ENCODE data around the gene TNNT3. TPM values are rescaled to one million over a fixed set of nuclear protein-coding genes. Genes with fewer than 3 reads are reported as not detected.
"Not testable (repeated sequence)": the region's sequence is repeated elsewhere in the genome, so short reads cannot be mapped to it uniquely, and the experiment has no call there.

The TNNT3 gene
- total RNA-seq, 8 experiments from 2014 or later: 0.11 to 25.9 (median 3.6) TPM; not detected in 3

DNA sequence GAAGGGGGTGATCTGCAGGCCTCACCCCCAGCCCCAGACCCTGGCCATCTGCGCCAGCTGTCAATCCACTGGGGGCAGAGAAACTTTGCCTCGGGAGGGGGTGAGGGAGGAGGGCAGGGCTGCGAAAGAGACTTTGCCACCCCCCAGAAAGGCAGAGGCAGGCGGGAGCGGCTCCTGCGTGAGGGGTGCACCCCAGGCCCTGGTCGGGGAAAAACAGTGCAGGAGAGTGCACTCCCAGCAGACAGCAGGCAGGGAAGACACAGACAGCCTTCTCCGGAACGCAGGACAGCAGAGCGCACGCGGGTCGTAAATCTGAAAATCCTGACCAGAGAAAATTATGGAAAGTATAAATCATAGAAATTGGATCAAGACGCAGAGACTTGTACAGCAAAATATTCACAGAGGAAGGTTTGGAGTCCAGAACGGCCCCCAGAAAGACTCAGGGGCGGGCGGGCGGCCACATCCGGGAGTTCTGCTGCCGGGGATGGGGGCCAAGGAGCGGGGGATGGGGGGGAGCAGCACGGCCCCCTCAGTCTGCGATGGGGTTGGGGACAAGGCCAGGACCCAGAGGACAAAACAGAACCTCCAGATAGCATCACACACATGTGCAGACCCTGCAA, 19.6 kb downstream of the TNNT3 start:
- peak in 4 of 8 experiments; percentile 24 to 42 (median 37) for ATAC-seq (replicated peaks in 6 of 8)
- in situ Hi-C loops (cut with MboI; ENCODE audit: low pct_unique_long_range_greater_than_20kb in 2 of 9, low sequenced_read_pairs in 9 of 9, unreplicated experiment in 9 of 9): no loop called here
- 7 to 74% (median 71%) methylated on average over 4 to 8 of the region's 23 CpGs; no CpG with 5 or more reads in 7 of the 10 experiments for WGBS, 10 experiments

DNA sequence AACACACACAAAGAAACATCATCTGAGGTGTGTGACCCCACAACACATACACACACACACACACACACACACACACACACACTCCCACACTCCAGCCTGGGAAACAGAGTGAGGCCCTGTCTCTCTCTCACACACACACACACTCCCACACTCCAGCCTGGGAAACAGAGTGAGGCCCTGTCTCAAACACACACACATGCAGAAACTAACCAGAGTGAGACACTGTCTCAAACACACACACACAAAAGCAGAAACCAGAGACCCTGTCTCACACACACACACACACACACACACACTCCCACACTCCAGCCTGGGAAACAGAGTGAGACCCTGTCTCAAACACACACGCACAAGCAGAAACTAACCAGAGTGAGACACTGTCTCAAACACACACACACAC, 20.3 kb downstream of the TNNT3 start:
- WGBS, 10 experiments: no CpG with 5 or more reads among the region's 1 CpG
- H3K27ac ChIP-seq; H3K4me1 ChIP-seq (replicated peaks in 1 of 2); H3K4me3 ChIP-seq; in situ Hi-C loops (cut with MboI; ENCODE audit: low pct_unique_long_range_greater_than_20kb in 2 of 9, low sequenced_read_pairs in 9 of 9, unreplicated experiment in 9 of 9): not testable (repeated sequence)
- peak in 6 of 8 experiments; percentile 8 to 38 (median 28) for ATAC-seq (replicated peaks in 6 of 8)

More for the DNA sequence above, 19.6 kb downstream of the TNNT3 start:
- Histone ChIP-seq H3K4me1 (replicated peaks in 1 of 2) (peaks cover 5 to 7% of the 10 kb centered on the region in 2 donors), H3K4me3 (no peak overlapping the region), H3K27ac (no peak overlapping the region)

DNA sequence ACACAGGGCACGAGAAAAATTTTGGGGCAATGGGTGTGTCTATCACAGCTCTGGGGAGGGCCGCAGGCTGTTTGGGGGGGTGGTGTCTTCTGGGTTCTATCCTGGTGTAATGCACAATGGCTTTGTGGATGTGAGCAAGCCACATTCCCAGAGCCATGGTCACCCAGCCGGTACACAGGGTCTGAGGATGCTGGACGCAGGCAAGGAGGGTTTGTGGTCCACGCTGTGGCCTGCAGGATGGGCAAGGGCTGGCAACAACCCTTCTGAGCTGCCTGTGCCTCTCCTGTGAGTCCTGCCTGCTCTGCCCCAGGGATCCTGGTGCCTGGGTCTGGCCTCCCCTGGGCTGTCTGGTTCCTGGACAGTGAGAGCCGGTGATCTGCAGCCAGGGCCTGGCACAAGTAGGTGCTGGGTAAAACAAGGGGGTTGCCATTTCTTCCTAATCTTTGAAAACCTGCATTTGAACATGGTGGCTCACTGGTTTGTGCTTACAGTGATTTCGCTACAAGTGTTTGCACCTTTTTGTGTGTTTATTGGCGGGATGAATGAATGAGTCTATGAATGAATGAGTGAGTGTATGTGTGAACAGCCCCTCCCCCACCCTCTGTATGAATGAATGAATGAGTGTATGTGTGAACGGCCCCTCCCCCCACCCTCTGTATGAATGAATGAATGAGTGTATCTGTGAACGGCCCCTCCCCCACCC, 23.2 kb downstream of the TNNT3 start:
- peaks cover 5 to 7% of the 10 kb centered on the region in 2 donors for H3K4me1 ChIP-seq (replicated peaks in 1 of 2)
- ATAC-seq (replicated peaks in 6 of 8): no peak
- in situ Hi-C loops (cut with MboI; ENCODE audit: low pct_unique_long_range_greater_than_20kb in 2 of 9, low sequenced_read_pairs in 9 of 9, unreplicated experiment in 9 of 9): no loop called here
- 70 to 100% (median 86%) methylated on average over 1 to 2 of the region's 10 CpGs; no CpG with 5 or more reads in 7 of the 10 experiments for WGBS, 10 experiments
- H3K4me3 ChIP-seq: no peak overlapping the region
- H3K27ac ChIP-seq: no peak overlapping the region

DNA sequence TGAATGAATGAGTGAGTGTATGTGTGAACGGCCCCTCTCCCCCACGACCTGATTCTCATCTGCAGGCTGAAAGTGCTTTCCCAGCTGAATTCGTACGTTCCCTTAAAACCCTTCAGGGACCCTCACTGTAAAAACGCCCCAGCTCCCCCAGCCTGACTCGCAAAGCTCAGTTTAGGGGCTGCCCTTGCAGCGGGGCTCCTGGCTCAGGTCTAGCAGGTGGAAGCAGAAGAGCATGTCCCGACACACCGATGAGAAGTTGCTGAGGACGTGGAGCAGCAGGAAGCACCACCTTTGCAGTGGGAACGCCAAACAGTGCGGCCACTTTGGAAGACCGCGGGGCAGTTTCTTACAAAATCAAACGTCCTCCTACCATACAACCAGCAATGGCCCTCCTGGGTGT, 24.1 kb downstream of the TNNT3 start:
- in situ Hi-C loops (cut with MboI; ENCODE audit: low pct_unique_long_range_greater_than_20kb in 2 of 9, low sequenced_read_pairs in 9 of 9, unreplicated experiment in 9 of 9): no loop called here
- WGBS, 10 experiments: 51 to 83% (median 73%) methylated on average over 4 to 9 of the region's 15 CpGs; no CpG with 5 or more reads in 5 of the 10 experiments
- ATAC-seq (replicated peaks in 6 of 8): no peak

DNA sequence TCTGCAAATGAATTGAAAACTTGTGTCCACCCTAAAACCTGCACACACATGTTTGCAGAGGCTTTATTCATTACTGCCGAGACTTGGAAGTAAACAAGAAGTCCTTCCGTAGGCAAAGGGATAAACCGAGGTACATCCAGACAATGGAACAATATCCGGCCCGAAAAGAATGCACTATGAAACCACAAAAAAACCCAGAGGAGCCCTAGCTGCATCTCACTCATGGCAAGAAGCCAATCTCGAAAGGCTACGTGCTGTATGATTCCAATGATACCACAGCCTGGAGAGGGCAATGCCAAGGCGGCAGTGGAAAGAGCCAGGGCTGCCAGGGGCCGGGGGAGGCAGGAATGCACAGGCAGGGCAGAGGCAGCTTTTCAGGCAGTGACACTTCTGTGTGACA, 24.5 kb downstream of the TNNT3 start:
- Histone ChIP-seq H3K4me3 (no peak overlapping the region), H3K27ac (no peak overlapping the region), H3K4me1 (replicated peaks in 1 of 2) (peaks cover 5 to 7% of the 10 kb centered on the region in 2 donors)
- in situ Hi-C loops (cut with MboI; ENCODE audit: low pct_unique_long_range_greater_than_20kb in 2 of 9, low sequenced_read_pairs in 9 of 9, unreplicated experiment in 9 of 9): no loop called here
- 20 to 93% (median 86%) methylated on average over 2 to 9 of the region's 9 CpGs; no CpG with 5 or more reads in 3 of the 10 experiments for WGBS, 10 experiments
- ATAC-seq (replicated peaks in 6 of 8): no peak

More for the DNA sequence above, 24.1 kb downstream of the TNNT3 start:
- no peak overlapping the region for H3K4me3 ChIP-seq
- H3K4me1 ChIP-seq (replicated peaks in 1 of 2): peaks cover 5 to 7% of the 10 kb centered on the region in 2 donors
- no peak overlapping the region for H3K27ac ChIP-seq

DNA sequence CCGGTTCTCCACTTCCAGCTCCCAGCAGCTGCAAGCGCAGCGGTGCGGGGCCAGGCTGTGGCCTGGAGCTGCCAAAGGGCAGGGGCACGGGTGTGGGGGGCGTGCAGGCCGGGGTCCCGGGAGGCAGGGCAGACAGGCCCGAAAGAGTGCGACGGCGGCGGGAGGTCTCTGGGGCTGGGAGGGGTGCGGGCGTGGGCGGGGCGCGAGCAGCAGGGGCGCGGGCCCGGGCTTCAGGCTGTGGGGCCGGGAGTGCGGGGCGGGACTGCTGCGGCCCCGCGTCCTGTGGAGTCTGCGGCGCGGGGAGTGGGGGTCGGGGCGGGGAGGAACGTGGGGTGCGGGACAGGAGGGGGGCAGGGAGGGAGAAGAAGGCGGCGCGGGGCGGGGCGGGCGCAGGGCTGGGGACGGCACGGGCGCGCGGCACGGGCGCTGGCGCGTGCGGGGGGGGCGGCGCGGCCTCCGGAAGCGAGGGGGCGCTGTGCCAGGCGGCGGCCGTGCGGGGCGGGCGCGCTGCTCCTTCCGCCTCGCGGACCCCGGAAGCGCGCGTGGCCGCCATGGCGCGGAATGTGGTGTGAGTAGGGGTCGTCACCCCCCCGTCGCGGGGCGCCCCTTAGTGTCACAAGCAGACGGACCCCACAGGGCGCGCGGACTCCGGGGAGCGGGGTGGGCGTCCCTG, 27.4 kb downstream of the TNNT3 start, which contains the start of gene MRPL23:
MRPL23 (plus strand) TSS at position 521 of the 673 bp plus-strand sequence; CDS start at position 552, 31 bp downstream.
- no CpG with 5 or more reads among the region's 85 CpGs for WGBS, 10 experiments
- peak; percentile 1 to 80 (median 62) for ATAC-seq (replicated peaks in 6 of 8)
- in situ Hi-C loops (cut with MboI; ENCODE audit: low pct_unique_long_range_greater_than_20kb in 2 of 9, low sequenced_read_pairs in 9 of 9, unreplicated experiment in 9 of 9): no loop called here
- H3K4me1 ChIP-seq (replicated peaks in 1 of 2): peaks cover 4 to 5% of the 10 kb centered on the region in 2 donors
- H3K4me3 ChIP-seq: no peak within 1 kb of the TSS
- H3K27ac ChIP-seq: no peak within 1 kb of the TSS

DNA sequence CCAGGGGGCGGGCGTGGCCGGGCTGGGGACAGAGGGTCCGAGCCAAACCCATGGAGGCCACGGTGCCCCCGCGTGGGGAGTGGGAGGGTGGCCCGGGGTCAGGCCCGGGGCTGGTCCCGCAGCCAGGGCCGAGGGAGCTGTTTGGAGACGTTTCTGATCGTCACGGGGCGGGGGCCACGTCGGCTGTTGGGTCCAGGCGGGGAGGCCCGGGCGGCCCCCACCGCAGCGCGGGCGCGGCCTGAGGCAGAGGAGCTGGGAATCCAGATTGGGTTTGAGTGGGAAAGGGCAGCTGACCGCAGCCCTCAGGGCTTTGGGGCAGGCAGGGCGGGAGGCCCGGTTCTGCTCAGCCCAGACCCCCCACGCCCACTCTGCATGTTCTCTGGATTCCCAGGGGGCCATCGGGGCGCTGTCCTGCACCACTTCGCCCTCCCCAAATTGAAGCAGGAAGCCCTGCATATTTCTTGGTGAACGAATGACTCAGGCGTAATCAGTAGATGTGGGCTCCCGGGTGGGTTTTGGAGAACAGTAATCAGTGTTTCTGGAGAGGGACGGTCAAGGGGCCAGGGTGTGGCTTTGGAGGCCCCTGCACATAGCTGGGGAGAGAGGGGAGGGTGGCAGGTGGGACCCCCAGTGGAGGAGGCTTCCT, 28.2 kb downstream of the TNNT3 start:
- H3K4me1 ChIP-seq (replicated peaks in 1 of 2): no peaks in the 10 kb centered on the region
- H3K27ac ChIP-seq: no peak overlapping the region
- no peak overlapping the region for H3K4me3 ChIP-seq
- WGBS, 10 experiments: no CpG with 5 or more reads among the region's 36 CpGs
- peak; percentile 18 to 64 (median 36) for ATAC-seq (replicated peaks in 6 of 8)
- in situ Hi-C loops (cut with MboI; ENCODE audit: low pct_unique_long_range_greater_than_20kb in 2 of 9, low sequenced_read_pairs in 9 of 9, unreplicated experiment in 9 of 9): no loop called here

DNA sequence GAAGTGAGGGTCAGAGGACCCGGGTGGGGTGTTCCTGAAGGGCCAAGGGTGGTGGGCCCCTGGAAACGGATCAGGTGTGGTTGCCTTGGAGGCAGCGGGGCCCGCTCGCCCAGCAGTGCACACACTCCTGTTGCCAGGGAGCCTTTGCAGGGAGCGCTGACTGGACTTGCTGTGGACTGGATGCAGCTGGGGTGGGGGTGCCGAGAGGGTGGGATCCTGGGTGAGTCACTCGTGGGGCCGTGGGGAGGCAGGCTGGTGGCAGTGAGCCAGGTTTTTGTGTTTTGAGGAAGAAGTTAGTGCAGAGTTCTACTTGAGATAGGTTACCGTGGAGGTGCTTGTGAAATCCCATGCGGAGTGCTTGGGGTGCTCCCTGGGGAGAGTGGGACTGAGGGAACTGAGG, 28.9 kb downstream of the TNNT3 start:
- no peak overlapping the region for H3K27ac ChIP-seq
- in situ Hi-C loops (cut with MboI; ENCODE audit: low pct_unique_long_range_greater_than_20kb in 2 of 9, low sequenced_read_pairs in 9 of 9, unreplicated experiment in 9 of 9): no loop called here
- WGBS, 10 experiments: no CpG with 5 or more reads among the region's 11 CpGs
- peak; percentile 9 to 76 (median 60) for ATAC-seq (replicated peaks in 6 of 8)
- H3K4me3 ChIP-seq: no peak overlapping the region
- H3K4me1 ChIP-seq (replicated peaks in 1 of 2): no peaks in the 10 kb centered on the region

DNA sequence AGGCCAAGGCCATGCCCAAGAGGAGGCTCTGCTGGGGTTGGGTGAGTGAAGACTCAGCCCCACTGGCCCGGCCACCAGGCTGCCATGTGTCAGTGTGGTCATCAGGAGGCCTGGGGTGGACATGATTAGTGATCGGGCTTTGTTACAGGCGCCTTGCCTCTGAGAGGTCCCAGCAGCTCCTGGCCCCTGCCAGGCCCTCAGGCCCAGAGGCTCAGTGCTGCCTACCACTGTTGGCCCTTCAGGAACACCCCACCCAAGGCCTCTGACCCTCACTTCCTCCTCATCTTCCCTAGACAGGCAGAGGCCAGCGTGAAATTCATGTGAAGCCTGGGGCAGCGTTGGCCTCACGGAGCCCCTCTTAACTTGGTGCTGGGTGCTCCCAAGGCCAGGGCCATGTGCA, 29.8 kb downstream of the TNNT3 start:
- in situ Hi-C loops (cut with MboI; ENCODE audit: low pct_unique_long_range_greater_than_20kb in 2 of 9, low sequenced_read_pairs in 9 of 9, unreplicated experiment in 9 of 9): no loop called here
- Histone ChIP-seq H3K4me3 (no peak overlapping the region), H3K4me1 (replicated peaks in 1 of 2) (no peaks in the 10 kb centered on the region), H3K27ac (no peak overlapping the region)
- WGBS, 10 experiments: no CpG with 5 or more reads among the region's 6 CpGs
- ATAC-seq (replicated peaks in 6 of 8): peak in 1 of 8 experiments; percentile 0

DNA sequence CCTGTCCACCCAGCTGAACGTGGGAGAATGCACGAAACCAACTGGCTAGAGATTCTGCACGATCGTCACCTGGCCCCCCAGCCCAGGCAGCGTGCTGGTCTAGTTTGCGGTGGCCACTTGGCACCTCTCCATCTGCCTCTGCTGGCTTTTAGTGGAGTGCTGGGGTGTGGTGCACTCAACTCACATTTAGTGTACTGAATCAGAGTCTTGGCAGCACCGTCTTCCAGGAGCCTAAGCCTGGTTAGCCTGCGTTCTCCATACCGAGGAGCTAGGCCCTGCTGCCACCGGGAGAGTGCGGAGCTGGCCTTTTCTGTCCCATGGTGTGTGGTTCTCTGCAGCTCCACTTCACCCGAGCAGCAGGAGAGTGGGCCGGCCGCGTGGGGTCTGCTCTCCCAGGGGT, 30.4 kb downstream of the TNNT3 start:
- Histone ChIP-seq H3K4me1 (replicated peaks in 1 of 2) (no peaks in the 10 kb centered on the region), H3K27ac (no peak overlapping the region), H3K4me3 (no peak overlapping the region)
- WGBS, 10 experiments: no CpG with 5 or more reads among the region's 15 CpGs
- in situ Hi-C loops (cut with MboI; ENCODE audit: low pct_unique_long_range_greater_than_20kb in 2 of 9, low sequenced_read_pairs in 9 of 9, unreplicated experiment in 9 of 9): no loop called here
- ATAC-seq (replicated peaks in 6 of 8): peak in 3 of 8 experiments; percentile 12 to 21 (median 15)

DNA sequence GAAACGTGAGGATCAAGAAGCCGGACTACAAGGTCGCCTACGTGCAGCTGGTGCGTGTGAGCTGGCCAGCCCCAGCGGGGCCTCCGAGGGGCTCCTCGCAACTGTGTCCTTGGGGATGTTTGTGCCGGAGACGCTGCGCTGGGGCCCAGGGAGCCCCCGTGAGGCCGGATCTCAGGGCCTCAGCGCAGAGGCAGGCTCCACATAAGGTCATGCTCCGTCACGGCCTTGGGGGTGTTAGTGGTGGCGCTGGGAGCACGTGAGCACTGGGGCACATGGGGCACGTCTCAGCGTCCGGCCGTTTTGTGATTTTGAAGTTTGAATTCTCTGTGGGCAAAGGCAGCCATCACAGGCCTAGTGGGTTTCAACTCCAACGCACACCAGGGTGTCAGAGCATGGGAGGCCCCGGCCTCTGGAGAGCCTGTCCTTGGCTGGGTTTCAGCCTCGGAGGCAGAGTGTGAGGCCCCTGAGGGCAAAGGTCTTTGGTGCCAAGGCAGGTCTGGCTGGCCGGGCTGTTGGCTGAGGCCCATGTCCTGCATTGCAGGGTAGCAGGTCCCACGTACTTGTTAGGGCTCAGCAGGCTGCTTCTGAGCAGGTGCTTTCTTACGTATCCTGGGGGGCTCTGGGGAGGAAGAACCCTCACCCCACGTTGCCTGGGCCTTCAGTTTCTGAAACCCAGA, 33.4 kb downstream of the TNNT3 start:
- no peak overlapping the region for H3K4me3 ChIP-seq
- no CpG with 5 or more reads among the region's 29 CpGs for WGBS, 10 experiments
- no peaks in the 10 kb centered on the region for H3K4me1 ChIP-seq (replicated peaks in 1 of 2)
- ATAC-seq (replicated peaks in 6 of 8): peak in 1 of 8 experiments; percentile 27
- H3K27ac ChIP-seq: no peak overlapping the region
- in situ Hi-C loops (cut with MboI; ENCODE audit: low pct_unique_long_range_greater_than_20kb in 2 of 9, low sequenced_read_pairs in 9 of 9, unreplicated experiment in 9 of 9): no loop called here

DNA sequence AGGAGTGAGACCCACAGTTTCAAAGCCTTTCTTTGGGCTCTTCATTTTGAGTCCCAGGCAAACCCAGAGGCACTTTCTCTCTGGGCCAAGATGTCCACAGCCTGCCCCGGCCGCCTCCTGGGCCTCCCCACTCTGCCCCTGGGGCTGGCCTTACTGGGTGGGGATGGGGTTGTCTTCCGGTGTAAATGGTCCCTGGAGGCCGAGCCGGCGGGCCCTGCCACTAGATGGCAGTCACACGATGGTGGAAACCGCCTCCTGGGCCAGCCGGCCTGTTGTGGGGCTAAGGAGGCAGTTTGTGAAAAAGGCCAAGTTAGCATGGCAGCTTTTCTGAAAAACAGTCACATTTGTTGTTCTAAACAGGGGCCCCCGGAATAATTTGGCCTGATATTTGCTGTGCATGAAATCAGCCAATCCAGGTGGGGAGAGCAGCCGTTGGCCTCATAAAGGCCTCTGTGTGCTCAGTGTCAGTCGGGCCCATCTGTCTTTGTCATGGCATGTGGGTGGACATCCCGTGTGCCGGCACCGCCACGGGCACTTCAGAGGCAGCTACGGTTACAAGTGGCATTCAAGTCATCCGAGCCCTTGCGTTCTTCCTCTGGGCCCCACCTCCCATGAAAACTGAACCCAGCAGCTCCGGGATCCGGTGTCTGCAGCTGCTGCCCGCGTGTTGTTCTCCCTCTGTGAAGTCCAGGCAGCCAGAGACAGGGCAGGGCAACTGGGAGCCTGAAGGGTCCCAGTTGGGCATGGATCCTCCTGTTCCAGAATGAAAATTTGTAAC, 34.2 kb downstream of the TNNT3 start:
- H3K27ac ChIP-seq: no peak overlapping the region
- no peaks in the 10 kb centered on the region for H3K4me1 ChIP-seq (replicated peaks in 1 of 2)
- in situ Hi-C loops (cut with MboI; ENCODE audit: low pct_unique_long_range_greater_than_20kb in 2 of 9, low sequenced_read_pairs in 9 of 9, unreplicated experiment in 9 of 9): no loop called here
- no CpG with 5 or more reads among the region's 23 CpGs for WGBS, 10 experiments
- ATAC-seq (replicated peaks in 6 of 8): peak in 7 of 8 experiments; percentile 7 to 82 (median 54)
- no peak overlapping the region for H3K4me3 ChIP-seq

All from motor neuron (in vitro differentiated cells).